Psoas muscle (tissue), 8 donors: ENCODE data around the gene WT1. TPM values are rescaled to one million over a fixed set of nuclear protein-coding genes. Genes with fewer than 3 reads are reported as not detected.

Experiments
- ATAC-seq, 4 donors: fragments of 200-7000 bp; cut with Tn5 transposase; one replicate each; pipeline ENCODE4 v1.9.1; 2020; ENCODE audit warnings: moderate library complexity in 3 of 4, mild to moderate bottlenecking in 2 of 4
- DNase-seq, 2 donors: peaks; one replicate each; pipeline ENCODE4 v3.0.0-alpha.2; 2020
- H3K27ac ChIP-seq: fragments of 200-600 bp; one replicate; pipeline ENCODE4 v1.8.0; 2022
- H3K27me3 ChIP-seq, 3 donors: fragments of 200-600 bp in 1 of 3; one replicate each; pipeline versions ENCODE4 v1.6.1 to v1.8.0; 2013 to 2022; ENCODE audit warnings: low read length in 2 of 3, mild to moderate bottlenecking in 2 of 3, moderate library complexity in 1 of 3; ENCODE audit not compliant: insufficient read depth in 3 of 3
- H3K36me3 ChIP-seq, 2 donors: fragments of 200-600 bp in 1 of 2; one replicate each; pipeline versions ENCODE4 v1.6.1 to v1.8.0; 2013 to 2022; ENCODE audit warnings: low read depth in 1 of 2, mild to moderate bottlenecking in 1 of 2, moderate library complexity in 1 of 2; ENCODE audit not compliant: insufficient read depth in 1 of 2
- H3K4me1 ChIP-seq: fragments of 200-600 bp; one replicate; pipeline ENCODE4 v1.8.0; 2022
- H3K4me3 ChIP-seq: fragments of 200-600 bp; one replicate; pipeline ENCODE4 v1.8.0; 2022; ENCODE audit warnings: mild to moderate bottlenecking
- H3K9me3 ChIP-seq: fragments of 200-600 bp; one replicate; pipeline ENCODE4 v1.8.0; 2022
- CTCF ChIP-seq: fragments of 200-600 bp; IDR thresholded peaks from one replicate; pipeline ENCODE4 v1.8.0; 2022; ENCODE audit warnings: antibody characterized with exemption
- WGBS, 3 donors: extraction: QIAGEN DNeasy Blood & Tissue Kit; methylation state at CpG; one replicate each; pipeline versions ENCODE4 v1.1.6 to v1.1.7; 2013; 5-methylcytosine and 5-hydroxymethylcytosine counted together
- intact Hi-C, 2 donors: fragments of 100-400 bp; cut with DNase I; formaldehyde crosslinking; loops; one replicate each; pipeline versions ENCODE4 v1.11.0 to v1.14.2; 2022
- polyA plus RNA-seq, 3 donors: library from polyadenylated mRNA; stranded (reverse); fragments of 200-250 nt; gene quantifications; one replicate each; pipeline ENCODE4 v1.2.3, GENCODE V29; 2013
- total RNA-seq, 4 donors: library from RNA; stranded (reverse); fragmentation: NEBNext Ultra II Directional in 2 of 4; extraction: Animal tissue kit (Norgen Biotek cat#: 25700) in 2 of 4; gene quantifications; one replicate each; pipeline versions ENCODE4 v1.2.1 to v1.2.4, GENCODE V29; 2021 to 2023
- donor health status: healthy with polysubstance abuse.
- donor health status: DM: no; HTN: no; CAD: no; lungs with moderate emphysema.
- donor health status: Bipolar disorder and iron deficiency.
- donor health status: healthy.
- donor health status: DM: yes; HTN: yes; CAD: no.
- donor health status: DM: no; HTN: no; CAD: no.
- donor health status: DM: no; HTN: no; CAD: no.
- donor health status: DM: yes; HTN: yes; CAD: no.

Gene WT1
- total and polyA plus RNA-seq, 7 donors = 0.03 to 1.5 (median 0.21) TPM; not detected in 2

GRCh38 chr11:32386770-32387377, 48.5 kb downstream of the WT1 start:
- intact Hi-C loops = no loop called here
- Histone ChIP-seq H3K4me1 (no peaks in the 10 kb centered on the region), H3K9me3 (no peaks in the 10 kb centered on the region), H3K4me3 (no peak overlapping the region), H3K27me3 (no peaks in the 10 kb centered on the region), H3K27ac (no peak overlapping the region), H3K36me3 (no peaks in the 10 kb centered on the region)
- no peak for ATAC-seq
- no peak for TF ChIP-seq CTCF
- DNase-seq = no peak
- WGBS, 3 donors = 20 to 28% (median 25%) methylated on average over 8 of the region's 8 CpGs

GRCh38 chr11:32385998-32386397, 49.3 kb downstream of the WT1 start:
- no peak for TF ChIP-seq CTCF
- DNase-seq (no peak), ATAC-seq (peak in 1 of 4 donors; percentile 27)
- 14 to 23% (median 20%) methylated on average over 2 of the region's 2 CpGs for WGBS, 3 donors
- Histone ChIP-seq H3K27me3 (no peaks in the 10 kb centered on the region), H3K4me3 (no peak overlapping the region), H3K27ac (no peak overlapping the region), H3K4me1 (no peaks in the 10 kb centered on the region), H3K36me3 (no peaks in the 10 kb centered on the region), H3K9me3 (no peaks in the 10 kb centered on the region)
- intact Hi-C loops = no loop called here

GRCh38 chr11:32382339-32383049, 52.8 kb downstream of the WT1 start:
- DNase-seq (no peak), ATAC-seq (no peak)
- H3K27me3 ChIP-seq = no peaks in the 10 kb centered on the region
- TF ChIP-seq CTCF = no peak
- WGBS, 3 donors = 73 to 76% (median 76%) methylated on average over 10 of the region's 10 CpGs
- no peaks in the 10 kb centered on the region for H3K4me1 ChIP-seq
- no peak overlapping the region for H3K27ac ChIP-seq
- H3K4me3 ChIP-seq = no peak overlapping the region
- H3K9me3 ChIP-seq = no peaks in the 10 kb centered on the region
- H3K36me3 ChIP-seq = no peaks in the 10 kb centered on the region
- intact Hi-C loops = no loop called here

- ATAC-seq (no peak), DNase-seq (no peak)
- H3K4me1 ChIP-seq = no peaks in the 10 kb centered on the region
- intact Hi-C loops = no loop called here
- WGBS, 3 donors = 70 to 81% (median 71%) methylated on average over 7 to 9 of the region's 9 CpGs
- H3K4me3 ChIP-seq = no peak overlapping the region
- H3K27me3 ChIP-seq = no peaks in the 10 kb centered on the region
- H3K36me3 ChIP-seq = no peaks in the 10 kb centered on the region
- H3K27ac ChIP-seq = no peak overlapping the region
- no peak for TF ChIP-seq CTCF
- no peaks in the 10 kb centered on the region for H3K9me3 ChIP-seq
Measured at GRCh38 chr11:32381179-32381578, 54.2 kb downstream of the WT1 start.
